NCI-H2107 (cell line): Measurements from ENCODE around the gene DNM2.
"Not testable (repeated sequence)": the region's sequence is repeated elsewhere in the genome, so short reads cannot be mapped to it uniquely, and the experiment has no call there.

Source experiments
- DNase-seq: peaks from one replicate; lab custom pipeline; 2025; lab: John Stamatoyannopoulos, UW

Gene DNM2

DNA sequence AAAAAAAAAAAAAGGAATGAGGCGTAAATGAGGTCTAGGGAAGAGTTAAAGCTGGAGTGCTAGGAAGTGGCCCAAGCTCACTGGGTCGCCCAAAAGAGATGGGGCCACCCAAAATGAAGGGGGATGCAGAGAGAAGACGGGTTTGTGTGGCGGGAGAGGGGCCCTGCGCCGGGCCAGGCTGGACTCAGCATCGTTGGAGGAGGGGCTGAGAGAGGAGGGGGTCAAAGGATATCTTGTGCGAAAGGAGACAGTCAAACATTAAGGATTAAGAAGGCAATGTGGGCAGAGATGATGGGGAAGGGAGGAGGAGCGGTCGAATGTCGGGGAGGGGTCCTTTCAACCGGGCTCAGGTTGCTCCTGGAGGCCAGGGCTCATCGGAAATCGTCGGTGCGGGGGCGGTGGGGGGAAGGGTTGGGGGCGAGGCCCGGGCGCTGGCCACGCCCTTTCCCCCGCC, 152.6 kb downstream of the DNM2 start:
- no peak for DNase-seq

GRCh38 chr19:10870955-10871603, 153.2 kb downstream of the DNM2 start, which contains the start of gene CARM1:
CARM1 (plus strand) TSS chr19:10871553; CDS start chr19:10871703, 150 bp downstream.
- DNase-seq: peak; percentile 96

- no peak for DNase-seq
These were observed 154.0 kb downstream of the DNM2 start for GRCh38 chr19:10871711-10872545.

- DNase-seq: no peak
These were observed 154.7 kb downstream of the DNM2 start for GRCh38 chr19:10872546-10873107.

DNA sequence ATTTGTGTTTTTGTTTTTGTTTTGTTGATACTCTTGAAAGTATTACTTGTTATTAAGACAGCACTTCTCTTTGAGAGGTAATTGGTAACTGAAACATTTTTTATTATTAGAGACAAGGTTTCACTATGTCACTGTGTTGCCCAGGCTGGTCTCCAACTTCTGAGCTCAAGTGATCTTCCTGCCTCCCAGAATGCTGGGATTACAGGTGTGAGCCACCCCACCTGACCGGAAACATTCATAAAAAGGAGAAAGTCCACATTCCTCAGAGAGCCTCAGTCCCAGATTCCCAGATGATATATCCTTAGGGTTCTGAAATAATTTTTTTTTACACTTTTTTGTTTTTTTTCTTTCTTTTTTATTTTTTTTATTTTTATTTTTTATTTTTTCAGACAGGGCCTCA, 156.1 kb downstream of the DNM2 start:
- DNase-seq: no peak

DNA sequence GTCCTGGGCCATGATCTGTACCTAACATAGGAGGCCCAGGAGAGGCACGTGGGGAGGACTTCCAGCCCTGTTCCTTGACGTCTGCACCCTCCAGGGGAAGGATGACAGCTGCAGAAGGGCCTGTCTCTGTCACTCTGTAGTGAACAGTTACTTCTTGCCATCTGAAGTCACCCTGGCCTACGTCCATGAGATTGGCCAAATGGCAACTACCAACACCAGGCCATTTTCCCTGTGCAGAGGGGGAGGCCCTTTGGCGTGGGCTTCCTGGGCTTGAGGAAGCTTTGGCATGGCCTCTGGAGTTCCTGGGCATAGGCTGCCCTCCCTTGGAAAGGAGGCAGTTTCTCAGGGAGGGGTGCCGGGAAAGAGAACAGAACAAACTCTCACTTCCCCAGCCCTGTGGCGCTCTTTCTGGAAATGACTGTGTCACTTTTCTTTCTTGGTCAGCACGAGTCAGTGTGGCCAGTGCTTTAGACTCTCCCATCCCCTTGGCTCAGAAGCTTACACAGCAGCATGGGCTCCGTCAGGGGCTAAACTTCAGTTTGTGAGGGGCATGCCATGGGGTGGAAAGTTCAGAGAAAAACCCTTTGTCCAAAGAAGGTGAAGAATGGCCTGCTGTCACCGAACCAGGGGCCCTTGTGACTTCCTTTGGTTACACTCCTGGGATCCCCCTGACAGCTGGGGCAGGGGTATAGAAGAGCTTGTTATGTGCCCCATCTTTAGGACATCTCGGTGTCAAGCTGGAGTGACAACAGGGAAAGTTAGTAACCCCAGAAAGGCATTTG, 158.8 kb downstream of the DNM2 start:
- no peak for DNase-seq

- not testable (repeated sequence) for DNase-seq
These were observed 159.7 kb downstream of the DNM2 start for GRCh38 chr19:10877608-10878007.

DNA sequence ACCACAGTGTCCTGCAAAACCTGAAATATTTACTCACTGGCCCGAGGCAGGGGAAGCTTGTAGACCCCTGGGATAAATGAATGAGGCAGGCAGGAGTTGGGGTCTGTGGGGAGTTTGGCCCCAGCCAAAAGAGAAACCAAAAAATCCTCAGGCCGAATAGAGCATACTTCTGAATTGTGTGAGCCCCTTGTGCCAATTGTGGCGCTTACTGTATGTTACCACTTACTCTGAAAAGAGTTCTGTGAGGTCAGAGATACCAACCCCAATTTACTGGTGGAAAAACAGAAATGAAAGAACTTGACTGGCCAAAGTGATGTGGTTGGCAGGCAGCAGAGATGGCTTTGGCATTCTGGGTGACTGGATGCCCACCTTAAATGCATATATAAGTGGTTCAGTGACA, 160.4 kb downstream of the DNM2 start:
- DNase-seq: no peak
